ENCODE data around the gene CAMK2D. TPM values are rescaled to one million over a fixed set of nuclear protein-coding genes. Genes with fewer than 3 reads are reported as not detected.

The CAMK2D gene
- total RNA-seq, 1 experiment from 2014 or later, result 35.8 TPM

DNA sequence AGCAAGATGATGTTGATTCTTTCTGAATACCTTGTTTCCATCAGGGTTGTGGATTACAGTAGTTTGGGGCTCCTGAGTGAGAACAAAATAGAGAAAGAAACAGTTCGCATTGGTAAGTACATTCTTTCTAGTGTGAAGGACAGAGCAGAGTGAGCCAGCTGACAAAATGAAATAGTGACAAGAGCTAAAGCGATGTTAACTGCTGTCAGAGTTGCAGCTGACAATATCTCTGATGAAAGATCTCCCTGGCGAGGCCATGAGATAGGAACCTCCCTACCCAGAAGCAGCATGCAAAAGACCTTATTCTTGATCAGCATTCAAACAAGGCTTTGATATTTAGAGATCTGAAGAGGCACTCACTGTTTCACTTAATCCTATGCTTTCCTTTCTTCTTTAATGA, 258.6 kb downstream of the CAMK2D start:
- no TSS peak for BruUV-seq (replicated peaks)
- TF ChIP-seq EZH2 (IDR thresholded peaks at IDR 0.05; ENCODE audit: borderline replicate concordance, low read depth, low read length, poor library complexity, severe bottlenecking), result no peak
- TF ChIP-seq, protein P1, sequence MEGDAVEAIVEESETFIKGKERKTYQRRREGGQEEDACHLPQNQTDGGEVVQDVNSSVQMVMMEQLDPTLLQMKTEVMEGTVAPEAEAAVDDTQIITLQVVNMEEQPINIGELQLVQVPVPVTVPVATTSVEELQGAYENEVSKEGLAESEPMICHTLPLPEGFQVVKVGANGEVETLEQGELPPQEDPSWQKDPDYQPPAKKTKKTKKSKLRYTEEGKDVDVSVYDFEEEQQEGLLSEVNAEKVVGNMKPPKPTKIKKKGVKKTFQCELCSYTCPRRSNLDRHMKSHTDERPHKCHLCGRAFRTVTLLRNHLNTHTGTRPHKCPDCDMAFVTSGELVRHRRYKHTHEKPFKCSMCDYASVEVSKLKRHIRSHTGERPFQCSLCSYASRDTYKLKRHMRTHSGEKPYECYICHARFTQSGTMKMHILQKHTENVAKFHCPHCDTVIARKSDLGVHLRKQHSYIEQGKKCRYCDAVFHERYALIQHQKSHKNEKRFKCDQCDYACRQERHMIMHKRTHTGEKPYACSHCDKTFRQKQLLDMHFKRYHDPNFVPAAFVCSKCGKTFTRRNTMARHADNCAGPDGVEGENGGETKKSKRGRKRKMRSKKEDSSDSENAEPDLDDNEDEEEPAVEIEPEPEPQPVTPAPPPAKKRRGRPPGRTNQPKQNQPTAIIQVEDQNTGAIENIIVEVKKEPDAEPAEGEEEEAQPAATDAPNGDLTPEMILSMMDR (conservative IDR thresholded peaks at IDR 0.05; ENCODE audit: low read depth, low read length), result no peak
- ChIA-PET CTCF (no interaction called here), POLR2A (ENCODE audit: low non-redundant PET) (no interaction called here)
- H3K27ac ChIP-seq (ENCODE audit: low read depth, low read length, poor library complexity, severe bottlenecking), result no peak overlapping the region
- H3K4me1 ChIP-seq (ENCODE audit: insufficient read depth, low read length, poor library complexity, severe bottlenecking), result no peaks in the 10 kb centered on the region
- H3K27me3 ChIP-seq (replicated peaks; ENCODE audit: insufficient read depth, low read depth, low read length, poor library complexity), result no peaks in the 10 kb centered on the region
- no peaks in the 10 kb centered on the region for H3K9me3 ChIP-seq (ENCODE audit: low read depth, low read length, poor library complexity, severe bottlenecking)
- DNase-seq (ENCODE audit: low spot score), result no peak
- H3K4me3 ChIP-seq (ENCODE audit: low read depth, low read length, poor library complexity, severe bottlenecking), result no peak overlapping the region
- intact Hi-C loops (cut with micrococcal nuclease; ENCODE audit: unreplicated experiment), result no loop called here
- no peaks in the 10 kb centered on the region for H3K36me3 ChIP-seq (ENCODE audit: insufficient read depth, low read length, poor library complexity, severe bottlenecking)

DNA sequence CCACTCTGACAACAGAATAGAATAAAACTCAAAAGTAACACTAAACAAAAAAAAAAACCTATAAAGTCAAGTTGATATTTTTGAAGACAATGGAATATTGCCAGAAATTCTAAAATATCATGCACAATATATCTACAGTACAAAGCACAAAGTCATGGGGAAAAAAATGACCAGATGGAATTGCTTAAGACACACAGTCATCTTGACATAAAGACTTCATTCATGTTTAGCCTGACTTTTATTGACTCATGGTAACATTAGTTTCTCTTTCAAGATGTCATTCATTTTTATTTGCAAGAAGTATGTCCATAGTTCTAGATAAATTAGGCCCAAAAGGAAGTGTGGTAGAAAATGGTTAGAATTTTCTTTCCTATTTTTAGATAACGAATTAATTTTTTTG, 259.1 kb downstream of the CAMK2D start:
- Histone ChIP-seq H3K4me3 (ENCODE audit: low read depth, low read length, poor library complexity, severe bottlenecking) (no peak overlapping the region), H3K36me3 (ENCODE audit: insufficient read depth, low read length, poor library complexity, severe bottlenecking) (no peaks in the 10 kb centered on the region), H3K9me3 (ENCODE audit: low read depth, low read length, poor library complexity, severe bottlenecking) (no peaks in the 10 kb centered on the region), H3K27me3 (replicated peaks; ENCODE audit: insufficient read depth, low read depth, low read length, poor library complexity) (no peaks in the 10 kb centered on the region), H3K4me1 (ENCODE audit: insufficient read depth, low read length, poor library complexity, severe bottlenecking) (no peaks in the 10 kb centered on the region), H3K27ac (ENCODE audit: low read depth, low read length, poor library complexity, severe bottlenecking) (no peak overlapping the region)
- BruUV-seq (replicated peaks), result no TSS peak
- no peak for TF ChIP-seq EZH2 (IDR thresholded peaks at IDR 0.05; ENCODE audit: borderline replicate concordance, low read depth, low read length, poor library complexity, severe bottlenecking)
- TF ChIP-seq, protein P1 (conservative IDR thresholded peaks at IDR 0.05; ENCODE audit: low read depth, low read length), result no peak
- ChIA-PET CTCF (no interaction called here), POLR2A (ENCODE audit: low non-redundant PET) (no interaction called here)
- no peak for DNase-seq (ENCODE audit: low spot score)
- intact Hi-C loops (cut with micrococcal nuclease; ENCODE audit: unreplicated experiment), result no loop called here

DNA sequence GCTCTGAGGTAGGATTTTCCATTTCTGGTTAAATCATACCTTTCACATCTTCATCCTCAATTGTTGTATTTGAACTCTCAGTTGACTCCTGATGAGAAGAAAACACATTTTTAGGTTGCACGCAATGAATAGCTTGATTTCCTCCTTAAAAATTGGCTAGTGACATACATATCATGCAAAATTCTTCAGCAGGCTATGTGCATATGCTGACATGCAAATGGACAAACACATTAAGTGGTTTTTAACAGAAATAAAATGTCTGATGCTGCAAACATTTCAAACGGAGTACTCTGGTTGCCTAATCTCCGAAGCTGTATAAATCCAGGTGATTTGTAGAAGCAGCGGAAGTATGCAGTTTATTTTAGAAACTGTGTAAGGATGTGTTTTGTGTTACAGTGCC, 261.1 kb downstream of the CAMK2D start:
- no TSS peak for BruUV-seq (replicated peaks)
- Histone ChIP-seq H3K4me1 (ENCODE audit: insufficient read depth, low read length, poor library complexity, severe bottlenecking) (no peaks in the 10 kb centered on the region), H3K27ac (ENCODE audit: low read depth, low read length, poor library complexity, severe bottlenecking) (no peak overlapping the region), H3K4me3 (ENCODE audit: low read depth, low read length, poor library complexity, severe bottlenecking) (no peak overlapping the region), H3K27me3 (replicated peaks; ENCODE audit: insufficient read depth, low read depth, low read length, poor library complexity) (no peaks in the 10 kb centered on the region), H3K9me3 (ENCODE audit: low read depth, low read length, poor library complexity, severe bottlenecking) (no peaks in the 10 kb centered on the region), H3K36me3 (ENCODE audit: insufficient read depth, low read length, poor library complexity, severe bottlenecking) (no peaks in the 10 kb centered on the region)
- POLR2A ChIA-PET (ENCODE audit: low non-redundant PET), result no interaction called here
- TF ChIP-seq, protein P1 (conservative IDR thresholded peaks at IDR 0.05; ENCODE audit: low read depth, low read length), result no peak
- TF ChIP-seq EZH2 (IDR thresholded peaks at IDR 0.05; ENCODE audit: borderline replicate concordance, low read depth, low read length, poor library complexity, severe bottlenecking), result no peak
- CTCF ChIA-PET, result no interaction called here
- intact Hi-C loops (cut with micrococcal nuclease; ENCODE audit: unreplicated experiment), result no loop called here
- no peak for DNase-seq (ENCODE audit: low spot score)
